HepG2 (cell line): ENCODE data around the gene VAV2. TPM values are rescaled to one million over a fixed set of nuclear protein-coding genes. Genes with fewer than 3 reads are reported as not detected.

Source experiments
- ATF1 ChIP-seq: IDR thresholded peaks from 2 replicates; pipeline ENCODE4 v1.6.1; 2016; ENCODE audit warnings: mild to moderate bottlenecking, control low read depth
- ATF6 ChIP-seq: sonication (generic); formaldehyde crosslinking; conservative IDR thresholded peaks from 2 replicates; pipeline ENCODE4 v1.4.0; 2020; ENCODE audit warnings: missing genetic modification reagents
- ETV6 ChIP-seq: sonication (generic); formaldehyde crosslinking; conservative IDR thresholded peaks from 2 replicates; pipeline ENCODE4 v1.4.0; 2020; ENCODE audit warnings: missing genetic modification reagents
- FOXJ3 ChIP-seq: sonication (generic); formaldehyde crosslinking; IDR thresholded peaks from 2 replicates; pipeline ENCODE4 v1.4.0; 2020; ENCODE audit warnings: missing genetic modification reagents, mild to moderate bottlenecking, borderline replicate concordance
- GPBP1L1 ChIP-seq: sonication (generic); formaldehyde crosslinking; IDR thresholded peaks from 2 replicates; pipeline ENCODE4 v1.5.0; 2020; ENCODE audit warnings: mild to moderate bottlenecking, missing genetic modification reagents
- GTF2F1 ChIP-seq: fragments of 150-350 bp; IDR thresholded peaks from 2 replicates; pipeline ENCODE4 v1.6.1; 2014; ENCODE audit warnings: low read length
- NBN ChIP-seq: fragments of 450-650 bp; conservative IDR thresholded peaks from 2 replicates; pipeline ENCODE4 v1.6.1; 2017
- NFE2L2 ChIP-seq: fragments of 150-350 bp; IDR thresholded peaks from 2 replicates; pipeline ENCODE4 v1.6.1; 2014; ENCODE audit warnings: low read length
- RERE ChIP-seq: IDR thresholded peaks from 2 replicates; pipeline ENCODE4 v1.6.1; 2016; ENCODE audit warnings: low read depth, missing genetic modification reagents, missing compliant biosample characterization
- RORA ChIP-seq: sonication (generic); formaldehyde crosslinking; IDR thresholded peaks from 2 replicates; pipeline ENCODE4 v1.5.0; 2020; ENCODE audit warnings: mild to moderate bottlenecking, missing genetic modification reagents, moderate library complexity
- SYNCRIP ChIP-seq: fragments of 200-400 bp; formaldehyde crosslinking; IDR thresholded peaks from 2 replicates; pipeline ENCODE4 v1.6.1; 2018; ENCODE audit warnings: mild to moderate bottlenecking, low read depth, low read length; ENCODE audit not compliant: insufficient read depth
- ZNF232 ChIP-seq: sonication (generic); formaldehyde crosslinking; IDR thresholded peaks from 2 replicates; pipeline ENCODE4 v1.4.0; 2020; ENCODE audit warnings: missing genetic modification reagents, borderline replicate concordance
- ZNF557 ChIP-seq: sonication (generic); formaldehyde crosslinking; IDR thresholded peaks from 2 replicates; pipeline ENCODE4 v1.4.0; 2020; ENCODE audit warnings: missing genetic modification reagents
- ZNF616 ChIP-seq: sonication (generic); formaldehyde crosslinking; IDR thresholded peaks from 2 replicates; pipeline ENCODE4 v1.5.0; 2020; ENCODE audit warnings: low read depth, mild to moderate bottlenecking, missing genetic modification reagents
- ZNF724P ChIP-seq: sonication (generic); formaldehyde crosslinking; IDR thresholded peaks from 2 replicates; pipeline ENCODE4 v1.8.0; 2022; ENCODE audit warnings: missing genetic modification reagents, borderline replicate concordance
- ZNF737 ChIP-seq: sonication (generic); formaldehyde crosslinking; IDR thresholded peaks from 2 replicates; pipeline ENCODE4 v1.5.0; 2020; ENCODE audit warnings: missing genetic modification reagents, mild to moderate bottlenecking, borderline replicate concordance
- ZNF772 ChIP-seq: sonication (generic); formaldehyde crosslinking; IDR thresholded peaks from 2 replicates; pipeline ENCODE4 v1.5.0; 2020; ENCODE audit warnings: mild to moderate bottlenecking, missing genetic modification reagents
- ZUFSP ChIP-seq: sonication (generic); formaldehyde crosslinking; IDR thresholded peaks from 2 replicates; pipeline ENCODE4 v1.9.0; 2021; ENCODE audit warnings: missing genetic modification reagents, mild to moderate bottlenecking, borderline replicate concordance
- polyA plus RNA-seq, 8 experiments: library from polyadenylated mRNA; depleted of rRNA in 3 of 8; stranded (reverse) in 7 of 8; unstranded in 1 of 8; fragments of >200 nt; fragmentation: Illumina TruSeq in 4 of 8; extraction: Trizol in 4 of 8; gene quantifications; 2 replicates each; pipeline versions ENCODE4 v1.2.1 to v1.2.3, GENCODE V29; 2011 to 2016; ENCODE audit warnings: low read depth in 4 of 8, missing spikeins in 1 of 8, mixed read lengths in 1 of 8; ENCODE audit not compliant: insufficient read depth in 1 of 8
- total RNA-seq, 5 experiments: library from RNA; depleted of rRNA; stranded (reverse); fragments of >200 nt; fragmentation: Illumina TruSeq; extraction: Trizol; gene quantifications; 2 replicates each; pipeline ENCODE4 v1.2.3, GENCODE V29; 2016; ENCODE audit warnings: low read depth in 1 of 5

Gene VAV2
- total and polyA plus RNA-seq, 2 of the 13 experiments (the other 11 are each of a cell fraction or from before 2014, with no cell fraction given), result 22.5 to 22.9 TPM

GRCh38 chr9:133884907-133885744 is 107.0 kb downstream of the VAV2 start (continued):
- TF ChIP-seq RERE (CRISPR knock-in tag) (peak; percentile 80), GPBP1L1 (CRISPR knock-in tag) (no peak), NFE2L2 (no peak), ZNF772 (CRISPR knock-in tag) (peak; percentile 66; the same call in 1 of the 2 replicates), ZNF616 (no peak), ZNF557 (CRISPR knock-in tag) (0 out of 2 replicates have a peak, but pooled peaks have one; percentile 86), ZUFSP (no peak), NBN (no peak), ZNF232 (CRISPR knock-in tag) (0 out of 2 replicates have a peak, but pooled peaks have one; percentile 20), RORA (CRISPR knock-in tag) (no peak), GTF2F1 (no peak), FOXJ3 (CRISPR knock-in tag) (peak; percentile 83), ATF6 (CRISPR knock-in tag) (no peak), ZNF737 (no peak), ZNF724P (CRISPR knock-in tag) (no peak), ETV6 (CRISPR knock-in tag) (no peak), SYNCRIP (no peak), ATF1 (CRISPR knock-in tag) (no peak)
